Activated CD4-positive, alpha-beta T cell treated with anti-CD3 and anti-CD28 coated beads, Interleukin-2, amount 10 ng/mL, durations not matched to agents 7 days and 5 days (primary cell): Measurements from ENCODE around the gene TAPBP. TPM values are rescaled to one million over a fixed set of nuclear protein-coding genes. Genes with fewer than 3 reads are reported as not detected.
A peak's percentile ranks its signal among the peaks of the same experiment; 100 is the strongest.

Source experiments
- CTCF ChIA-PET: fragments of 350-600 bp; sonication (Branson Sonifier 250); formaldehyde crosslinking; loops from one replicate; lab custom pipeline; 2021; ENCODE audit warnings: antibody characterized with exemption; lab: Charles Lee
- POLR2A ChIA-PET: fragments of 350-600 bp; sonication (Branson Sonifier 250); formaldehyde crosslinking; loops from one replicate; lab custom pipeline; 2021; ENCODE audit warnings: antibody characterized with exemption; lab: Charles Lee
- DNase-seq: peaks from one replicate; pipeline ENCODE4 v3.0.0-alpha.2; 2020
- H3K27ac Mint-ChIP-seq: one replicate; pipeline ENCODE4 v1.8.0; 2021; ENCODE audit warnings: mild to moderate bottlenecking, moderate library complexity, mixed read lengths
- H3K27me3 Mint-ChIP-seq: one replicate; pipeline ENCODE4 v1.8.0; 2021; ENCODE audit warnings: mixed read lengths
- H3K36me3 Mint-ChIP-seq: one replicate; pipeline ENCODE4 v1.8.0; 2021; ENCODE audit warnings: low read depth, mixed read lengths
- H3K4me1 Mint-ChIP-seq: one replicate; pipeline ENCODE4 v1.8.0; 2021; ENCODE audit warnings: mixed read lengths
- H3K4me3 Mint-ChIP-seq: one replicate; pipeline ENCODE4 v1.8.0; 2021; ENCODE audit warnings: mild to moderate bottlenecking, moderate library complexity, mixed read lengths
- H3K9me3 Mint-ChIP-seq: one replicate; pipeline ENCODE4 v1.8.0; 2021; ENCODE audit warnings: mixed read lengths
- total RNA-seq, 2 experiments: library from RNA; stranded (reverse); gene quantifications; one replicate each; pipeline ENCODE4 v1.2.3, GENCODE V29; 2021

Gene TAPBP
- total RNA-seq, 2 experiments from 2014 or later = 246 to 263 TPM

DNA sequence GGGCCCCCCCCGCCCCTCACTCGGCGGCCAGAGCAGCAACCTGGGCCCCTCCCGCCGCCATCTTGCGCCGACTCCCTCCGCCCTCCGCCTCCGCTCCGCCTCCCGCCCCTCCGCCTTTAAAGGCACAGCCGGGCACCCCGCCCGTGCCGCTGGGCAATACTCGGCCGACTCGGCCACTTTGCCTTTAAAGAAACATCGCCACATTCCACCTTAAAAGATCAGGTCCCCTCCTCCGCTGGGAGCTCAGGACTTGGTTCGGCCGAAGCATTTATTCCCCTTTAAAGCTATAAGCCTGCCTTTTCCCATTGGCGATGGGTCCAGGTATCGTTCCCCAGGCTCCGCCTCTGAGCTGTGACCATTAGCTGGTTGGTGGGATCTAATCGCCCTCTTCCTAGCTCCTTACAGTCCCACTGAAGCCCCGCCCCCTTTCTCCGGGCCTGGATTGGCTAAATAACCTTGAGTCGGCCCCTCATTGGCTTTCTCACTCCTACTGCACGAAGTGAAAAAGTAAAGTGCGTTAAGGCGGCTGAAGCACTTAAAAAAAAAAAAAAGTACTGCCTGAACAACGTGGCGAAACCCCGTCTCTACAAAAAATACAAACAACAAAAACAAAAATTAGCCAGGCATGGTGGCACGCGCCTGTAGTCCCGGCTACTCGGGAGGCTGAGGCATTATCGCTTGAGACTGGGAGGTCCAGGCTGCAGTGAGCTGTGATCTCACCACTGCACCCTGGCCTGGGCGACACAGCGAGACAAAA, 4.0 kb upstream of the TAPBP start, which contains the start of gene ZBTB22:
ZBTB22 (minus strand) TSS at position 76 of the 757 bp plus-strand sequence. CDS start 828 bp downstream, outside the sequence.
- peak within 1 kb of the TSS; percentile 96 for H3K27ac Mint-ChIP-seq
- H3K4me1 Mint-ChIP-seq = peaks cover 74% of the 10 kb centered on the region
- DNase-seq = peak; percentile 98
- peaks cover 65% of the 10 kb centered on the region for H3K36me3 Mint-ChIP-seq
- no peaks in the 10 kb centered on the region for H3K27me3 Mint-ChIP-seq
- peak within 1 kb of the TSS; percentile 99 for H3K4me3 Mint-ChIP-seq
- no peaks in the 10 kb centered on the region for H3K9me3 Mint-ChIP-seq
- ChIA-PET CTCF (interaction anchor here (0.6 to 2.5 kb wide), 10 partner anchors 11 to 479 kb away, joined by 3 to 11 read pairs (median 4); partner anchors contain the start of genes B3GALT4, PFDN6, TAP2 and WDR46), POLR2A (interaction anchor here (0.7 kb wide), 1 partner anchor 61 kb away, joined by 3 read pairs; no protein-coding TSS in a partner anchor)

DNA sequence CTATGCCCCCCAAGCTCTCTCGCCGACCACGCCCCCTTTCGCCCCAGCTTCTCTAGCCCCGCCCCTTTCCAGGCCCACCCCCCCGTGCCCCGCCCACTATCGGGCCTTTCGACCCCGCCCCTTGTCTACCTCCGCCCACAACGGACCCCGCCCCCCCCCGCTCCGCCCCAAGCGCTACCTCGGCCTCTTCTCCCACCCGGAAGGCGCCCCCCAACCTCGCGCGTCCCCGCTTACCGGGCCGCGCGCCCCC, 3.5 kb upstream of the TAPBP start:
- peak overlapping the region; percentile 65 for H3K27ac Mint-ChIP-seq
- no peak for DNase-seq
- H3K4me3 Mint-ChIP-seq = peak overlapping the region; percentile 99
- POLR2A ChIA-PET = no interaction called here
- no peaks in the 10 kb centered on the region for H3K27me3 Mint-ChIP-seq
- CTCF ChIA-PET = interaction anchor here (0.6 to 2.5 kb wide), 5 partner anchors 18 to 122 kb away, joined by 4 to 11 read pairs (median 4); partner anchors contain the start of genes PFDN6 and WDR46
- peaks cover 78% of the 10 kb centered on the region for H3K4me1 Mint-ChIP-seq
- peaks cover 66% of the 10 kb centered on the region for H3K36me3 Mint-ChIP-seq
- no peaks in the 10 kb centered on the region for H3K9me3 Mint-ChIP-seq

DNA sequence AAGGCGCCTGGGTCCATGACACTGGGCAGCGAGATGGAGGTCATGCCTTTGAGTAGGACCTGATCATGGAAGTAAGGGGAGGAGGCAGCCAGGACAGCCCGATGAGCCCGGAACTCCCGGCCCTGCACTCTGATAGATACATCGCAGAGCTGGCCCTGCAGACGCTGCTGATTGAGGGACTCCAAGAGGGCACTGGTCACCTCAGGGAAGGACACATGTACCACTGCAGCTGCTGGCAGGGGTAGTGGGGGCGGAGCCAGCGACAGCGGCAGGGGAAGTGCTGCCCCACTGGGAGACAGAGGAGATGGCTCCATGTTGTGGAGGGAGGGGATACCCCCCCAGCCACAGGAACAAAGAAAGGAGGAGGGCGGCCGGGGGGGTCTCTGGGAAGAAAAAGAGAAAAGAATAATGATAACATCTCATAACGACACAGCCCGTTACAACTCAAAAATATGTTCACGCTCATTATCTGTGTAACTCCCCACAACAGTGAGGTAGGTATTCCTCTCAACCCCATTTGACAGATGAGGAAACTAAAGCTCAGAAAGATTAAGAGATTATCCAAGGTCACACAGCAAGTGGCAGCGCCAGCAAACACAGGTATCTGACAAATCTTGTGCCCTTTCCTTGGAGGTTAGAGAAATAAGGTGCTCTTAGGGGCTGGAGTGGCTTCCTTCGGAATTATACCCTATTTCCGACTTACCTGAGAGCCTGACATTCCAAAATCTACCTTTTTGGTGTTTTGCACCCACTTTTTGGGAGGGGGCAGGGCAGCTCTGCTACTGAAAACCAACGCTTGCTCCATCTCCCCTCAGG, 2.9 kb upstream of the TAPBP start:
- H3K4me1 Mint-ChIP-seq = peaks cover 79% of the 10 kb centered on the region
- POLR2A ChIA-PET = no interaction called here
- peak overlapping the region; percentile 99 for H3K4me3 Mint-ChIP-seq
- CTCF ChIA-PET = interaction anchor here (1.1 to 2.5 kb wide), 4 partner anchors 18 to 28 kb away, joined by 4 to 8 read pairs (median 4); partner anchors contain the start of genes PFDN6, RGL2 and WDR46
- peaks cover 66% of the 10 kb centered on the region for H3K36me3 Mint-ChIP-seq
- no peak for DNase-seq
- peak overlapping the region; percentile 67 for H3K27ac Mint-ChIP-seq
- H3K27me3 Mint-ChIP-seq = no peaks in the 10 kb centered on the region
- H3K9me3 Mint-ChIP-seq = no peaks in the 10 kb centered on the region

- DNase-seq = no peak
- peak overlapping the region; percentile 67 for H3K27ac Mint-ChIP-seq
These were observed 2.1 kb upstream of the TAPBP start for GRCh38 chr6:33315793-33316602.

DNA sequence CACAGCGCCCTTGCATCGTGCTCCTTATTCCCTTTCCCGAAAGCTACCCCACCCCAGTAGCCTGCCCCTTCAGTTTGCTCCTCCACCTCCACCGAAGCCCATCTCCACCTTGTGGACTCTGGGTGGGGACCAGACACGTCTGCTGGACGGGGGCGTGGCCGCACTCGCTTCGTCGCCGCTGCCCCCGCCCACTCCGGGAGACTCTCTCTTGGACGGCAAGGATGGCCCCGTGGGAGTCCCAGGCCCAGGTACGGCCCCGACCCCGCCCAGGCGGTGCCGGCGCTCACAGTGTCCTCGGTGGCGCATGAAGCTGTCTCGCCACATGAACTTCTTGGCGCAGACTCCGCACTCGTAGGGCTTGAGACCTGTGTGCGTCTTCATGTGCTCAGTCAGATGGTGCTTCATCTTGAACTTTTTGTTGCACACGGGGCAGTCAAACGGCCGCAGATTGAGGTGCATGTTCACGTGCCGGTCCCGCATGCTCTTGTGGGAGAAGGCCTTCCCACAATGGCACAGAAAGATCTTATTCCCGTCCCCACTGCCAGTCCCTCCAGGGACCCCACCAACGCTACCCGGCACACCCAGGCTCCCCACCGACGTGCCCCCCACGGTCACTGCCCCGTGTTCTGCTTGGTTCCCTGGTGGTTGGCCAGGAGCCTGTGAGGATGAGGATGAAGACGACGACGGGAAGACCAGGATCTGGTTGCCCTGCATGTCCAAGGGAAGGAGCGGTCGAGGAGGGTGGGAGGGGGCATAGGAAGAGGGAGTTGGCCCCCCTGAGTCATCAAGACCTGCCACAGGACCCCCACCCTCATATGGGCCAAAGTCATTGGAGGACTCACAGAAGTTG, 1.3 kb upstream of the TAPBP start:
- Mint-ChIP-seq H3K27me3 (no peaks in the 10 kb centered on the region), H3K36me3 (peaks cover 58% of the 10 kb centered on the region), H3K9me3 (no peaks in the 10 kb centered on the region), H3K27ac (peak overlapping the region; percentile 96), H3K4me1 (peaks cover 70% of the 10 kb centered on the region), H3K4me3 (peak overlapping the region; percentile 99)
- DNase-seq = no peak
- CTCF ChIA-PET = interaction anchor here (2.4 kb wide), 1 partner anchor 16 kb away, joined by 5 read pairs; the partner anchor contains the start of gene RGL2
- POLR2A ChIA-PET = no interaction called here

More at GRCh38 chr6:33315793-33316602, 2.1 kb upstream of the TAPBP start:
- Mint-ChIP-seq H3K4me1 (peaks cover 75% of the 10 kb centered on the region), H3K36me3 (peaks cover 62% of the 10 kb centered on the region), H3K9me3 (no peaks in the 10 kb centered on the region), H3K27me3 (no peaks in the 10 kb centered on the region), H3K4me3 (peak overlapping the region; percentile 99)
- CTCF ChIA-PET = interaction anchor here (2.4 to 2.5 kb wide), 2 partner anchors 17 to 27 kb away, joined by 5 to 8 read pairs; partner anchors contain the start of genes PFDN6, RGL2 and WDR46
- POLR2A ChIA-PET = no interaction called here

GRCh38 chr6:33314515-33314942, 651 bp upstream of the TAPBP start:
- CTCF ChIA-PET = interaction anchor here (2.4 kb wide), 1 partner anchor 15 kb away, joined by 5 read pairs; the partner anchor contains the start of gene RGL2
- peak; percentile 82 for DNase-seq
- Mint-ChIP-seq H3K4me1 (peaks cover 63% of the 10 kb centered on the region), H3K9me3 (no peaks in the 10 kb centered on the region), H3K27me3 (no peaks in the 10 kb centered on the region), H3K36me3 (peaks cover 51% of the 10 kb centered on the region), H3K4me3 (peak overlapping the region; percentile 99), H3K27ac (peak overlapping the region; percentile 96)
- POLR2A ChIA-PET = no interaction called here

GRCh38 chr6:33313105-33313708, 671 bp downstream of the TAPBP start:
- Mint-ChIP-seq H3K36me3 (peaks cover 44% of the 10 kb centered on the region), H3K4me1 (peaks cover 55% of the 10 kb centered on the region), H3K9me3 (no peaks in the 10 kb centered on the region), H3K27me3 (no peaks in the 10 kb centered on the region), H3K4me3 (peak overlapping the region; percentile 99), H3K27ac (peak overlapping the region; percentile 96)
- ChIA-PET POLR2A (no interaction called here), CTCF (interaction anchor here (0.6 to 2.0 kb wide), 5 partner anchors 12 to 132 kb away, joined by 3 to 11 read pairs (median 5); partner anchors contain the start of genes B3GALT4 and RGL2)
- DNase-seq = peak; percentile 33

GRCh38 chr6:33312361-33313104, 1.3 kb downstream of the TAPBP start:
- DNase-seq = peak; percentile 91
- peak overlapping the region; percentile 99 for H3K4me3 Mint-ChIP-seq
- H3K4me1 Mint-ChIP-seq = peaks cover 53% of the 10 kb centered on the region
- CTCF ChIA-PET = interaction anchor here (0.8 to 2.0 kb wide), 6 partner anchors 11 to 78 kb away, joined by 3 to 11 read pairs (median 4); partner anchors contain the start of genes B3GALT4 and RGL2
- H3K9me3 Mint-ChIP-seq = no peaks in the 10 kb centered on the region
- H3K36me3 Mint-ChIP-seq = peaks cover 47% of the 10 kb centered on the region
- H3K27me3 Mint-ChIP-seq = no peaks in the 10 kb centered on the region
- POLR2A ChIA-PET = interaction anchor here (0.9 kb wide), 1 partner anchor 11 kb away, joined by 3 read pairs; no protein-coding TSS in a partner anchor
- peak overlapping the region; percentile 96 for H3K27ac Mint-ChIP-seq

GRCh38 chr6:33306356-33306755, 7.5 kb downstream of the TAPBP start:
- Mint-ChIP-seq H3K4me3 (no peak overlapping the region), H3K4me1 (peaks cover 32% of the 10 kb centered on the region), H3K9me3 (no peaks in the 10 kb centered on the region), H3K36me3 (peaks cover 52% of the 10 kb centered on the region), H3K27me3 (no peaks in the 10 kb centered on the region), H3K27ac (no peak overlapping the region)
- ChIA-PET POLR2A (no interaction called here), CTCF (interaction anchor here (0.9 kb wide), 1 partner anchor 10 kb away, joined by 3 read pairs; no protein-coding TSS in a partner anchor)
- DNase-seq = no peak

- DNase-seq = no peak
- Mint-ChIP-seq H3K4me3 (no peak overlapping the region), H3K4me1 (peaks cover 37% of the 10 kb centered on the region), H3K27me3 (no peaks in the 10 kb centered on the region), H3K36me3 (peaks cover 58% of the 10 kb centered on the region), H3K9me3 (no peaks in the 10 kb centered on the region), H3K27ac (no peak overlapping the region)
- ChIA-PET CTCF (interaction anchor here (0.6 kb wide), 1 partner anchor 10 kb away, joined by 3 read pairs; no protein-coding TSS in a partner anchor), POLR2A (no interaction called here)
These were observed 8.8 kb downstream of the TAPBP start for GRCh38 chr6:33305052-33305451.
